Heart left ventricle (tissue), 16 donors: ENCODE measurements around the gene NECTIN1. TPM values are rescaled to one million over a fixed set of nuclear protein-coding genes. Genes with fewer than 3 reads are reported as not detected.
A peak's percentile ranks its signal among the peaks of the same experiment; 100 is the strongest.

ENCODE experiments used
- ATAC-seq, 4 donors: fragments of 200-7000 bp; cut with Tn5 transposase; one replicate each; pipeline ENCODE4 v1.9.1; 2020 to 2022; ENCODE audit warnings: moderate library complexity in 4 of 4, mild to moderate bottlenecking in 3 of 4, moderate number of reproducible peaks in 1 of 4
- DNase-seq, 5 donors: peaks; one replicate each; pipeline ENCODE4 v3.0.0-alpha.2; 2020
- H3K27ac ChIP-seq, 12 donors: fragments of 200-600 bp; sonication (generic) in 4 of 12; one replicate each; pipeline versions ENCODE4 v1.5.0 to v1.8.0; 2016 to 2022; ENCODE audit warnings: mild to moderate bottlenecking in 2 of 12
- H3K27me3 ChIP-seq, 9 donors: fragments of 200-600 bp; sonication (generic) in 2 of 9; one replicate each; pipeline versions ENCODE4 v1.5.1 to v1.8.0; 2016 to 2022; ENCODE audit warnings: mild to moderate bottlenecking in 3 of 9
- H3K36me3 ChIP-seq, 9 donors: fragments of 200-600 bp; sonication (generic) in 2 of 9; one replicate each; pipeline versions ENCODE4 v1.5.0 to v1.8.0; 2018 to 2022; ENCODE audit warnings: mild to moderate bottlenecking in 2 of 9
- H3K4me1 ChIP-seq, 12 donors: fragments of 200-600 bp; sonication (generic) in 4 of 12; one replicate each; pipeline versions ENCODE4 v1.5.0 to v1.8.0; 2016 to 2022; ENCODE audit warnings: mild to moderate bottlenecking in 3 of 12
- H3K4me3 ChIP-seq, 12 donors: fragments of 200-600 bp; sonication (generic) in 4 of 12; one replicate each; pipeline versions ENCODE4 v1.5.0 to v1.8.0; 2017 to 2022; ENCODE audit warnings: mild to moderate bottlenecking in 9 of 12, moderate library complexity in 4 of 12
- H3K9me3 ChIP-seq, 12 donors: fragments of 200-600 bp; sonication (generic) in 4 of 12; one replicate each; pipeline versions ENCODE4 v1.5.0 to v1.8.0; 2016 to 2022; ENCODE audit warnings: mild to moderate bottlenecking in 1 of 12
- CTCF ChIP-seq, 12 donors: fragments of 200-600 bp; sonication (generic) in 4 of 12; IDR thresholded peaks; one replicate each; pipeline versions ENCODE4 v1.5.0 to v1.8.0; 2018 to 2022; ENCODE audit warnings: antibody characterized with exemption in 12 of 12, mild to moderate bottlenecking in 5 of 12
- POLR2A ChIP-seq, 2 donors: fragments of 450-650 bp; IDR thresholded peaks; one replicate each; pipeline ENCODE4 v1.6.1; 2017; ENCODE audit warnings: antibody characterized with exemption in 2 of 2, mild to moderate bottlenecking in 2 of 2, moderate library complexity in 2 of 2
- WGBS, 4 donors: extraction: QIAGEN DNeasy Blood & Tissue Kit in 2 of 4; methylation state at CpG; one replicate each; pipeline versions ENCODE4 v1.1.5 to v1.1.7; 2013 to 2018; 5-methylcytosine and 5-hydroxymethylcytosine counted together
- intact Hi-C, 10 donors: fragments of 100-400 bp; cut with DNase I; formaldehyde crosslinking; loops; one replicate each; pipeline versions ENCODE4 v1.11.1 to v1.14.2; 2022
- polyA plus RNA-seq, 2 donors: library from polyadenylated mRNA; stranded (reverse); fragments of 200-250 nt; gene quantifications; one replicate each; pipeline ENCODE4 v1.2.3, GENCODE V29; 2013
- total RNA-seq, 9 donors: library from RNA; depleted of rRNA in 2 of 9; stranded (reverse); fragments of >200 nt in 2 of 9; fragmentation: NEBNext Ultra II Directional in 3 of 9; extraction: Animal tissue kit (Norgen Biotek cat#: 25700) in 3 of 9; gene quantifications; one replicate each; pipeline versions ENCODE4 v1.1.0 to v1.2.4, GENCODE V29; 2016 to 2023
- donor health status: ischemic (EF 13 %, LVEDD 7.1; RV severe dilation, severe dysfunction).
- donor health status: healthy with polysubstance abuse.
- donor health status: DM: no; HTN: yes; CAD: no.
- donor health status: DM: no; HTN: no; CAD: no.
- donor health status: ischemic (EF 25% LVEDD 6.9; RV normal size, moderate dysfunction).
- donor health status: ischemic (EF 25% LVEDD 5.7; RV mildly dilated, moderate dysfunction).
- donor health status: healthy.
- donor health status: DM: yes; HTN: yes; CAD: no.
- donor health status: ischemic (EF 35%, LVEDD 5.7; RV mildly dilated, moderate dysfunction).
- donor health status: nonischemic (EF 11% LVEDD 7.7; RV severe dilation, severe dysfunction).
- donor health status: DM: yes; HTN: yes; CAD: no.
- donor health status: PGD.
- donor health status: ischemic (EF 29% LVEDD 5.4; RV normal size, mild dysfunction).
- donor health status: nonischemic (EF 23%, LVEDD 6.1; RV moderate dilation, normal function).

The NECTIN1 gene
- total and polyA plus RNA-seq, 11 donors: 5.8 to 28.6 (median 18.5) TPM

GRCh38 chr11:119721129-119722120 is 7.6 kb downstream of the NECTIN1 start:
- Histone ChIP-seq H3K4me1 (peaks cover 0 to 14% (median 3%) of the 10 kb centered on the region in 12 donors), H3K36me3 (no peaks in the 10 kb centered on the region), H3K27me3 (no peaks in the 10 kb centered on the region), H3K4me3 (no peak overlapping the region), H3K9me3 (no peaks in the 10 kb centered on the region), H3K27ac (peak overlapping the region in 1 of 12 donors; percentile 18)
- ATAC-seq (peak; percentile 57 to 72 (median 60)), DNase-seq (peak in 4 of 5 donors; percentile 50 to 60 (median 54))
- TF ChIP-seq CTCF (IDR thresholded peaks at IDR 0.05) (peak; percentile 19 to 68 (median 47)), POLR2A (IDR thresholded peaks at IDR 0.05) (no peak)
- 69 to 76% (median 71%) methylated on average over 13 of the region's 13 CpGs for WGBS, 4 donors
- intact Hi-C loops: loop anchor here in 5 of 10 donors (5.0 to 10.0 kb wide), 4 partner anchors 39 to 383 kb away; no protein-coding TSS in a partner anchor

DNA sequence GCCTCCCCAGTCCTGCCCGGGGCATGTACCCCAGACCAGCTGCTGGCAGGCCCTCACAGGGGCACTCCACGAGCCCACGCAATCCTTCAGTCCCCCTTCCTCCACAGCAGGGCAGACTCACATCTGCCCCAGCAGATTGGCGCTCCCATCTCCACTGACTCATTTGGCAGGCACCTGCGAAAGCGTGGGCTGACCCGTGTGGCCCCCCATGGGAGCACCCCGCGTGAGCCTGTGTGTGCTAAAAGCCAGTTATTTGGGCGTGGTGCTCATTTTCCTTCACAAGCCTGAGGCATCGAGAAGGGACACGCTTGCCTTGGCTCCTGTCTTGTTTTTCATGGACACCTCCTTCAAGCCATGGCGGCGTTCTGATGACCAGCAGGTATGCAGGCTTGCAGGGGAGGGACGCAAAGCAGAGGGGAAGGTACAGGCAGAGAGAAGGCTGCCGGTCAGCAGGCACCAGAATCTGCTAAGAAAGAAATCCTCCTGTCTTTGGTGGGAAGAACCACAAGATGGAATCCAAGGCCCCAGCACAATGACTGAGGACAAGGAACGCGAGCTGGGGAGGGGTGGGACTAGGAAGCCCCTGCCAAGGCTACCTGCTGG is 8.6 kb downstream of the NECTIN1 start:
- intact Hi-C loops: loop anchor here in 5 of 10 donors (5.0 to 10.0 kb wide), 4 partner anchors 38 to 384 kb away; no protein-coding TSS in a partner anchor
- peak in 1 of 5 donors; percentile 14 for DNase-seq
- Histone ChIP-seq H3K27ac (peak overlapping the region in 3 of 12 donors; percentile 14 to 62 (median 40)), H3K4me1 (peaks cover 0 to 10% (median 3%) of the 10 kb centered on the region in 12 donors), H3K4me3 (no peak overlapping the region), H3K9me3 (no peaks in the 10 kb centered on the region), H3K36me3 (no peaks in the 10 kb centered on the region), H3K27me3 (no peaks in the 10 kb centered on the region)
- 92 to 93% (median 93%) methylated on average over 17 to 18 of the region's 18 CpGs for WGBS, 4 donors
- TF ChIP-seq CTCF (IDR thresholded peaks at IDR 0.05) (no peak), POLR2A (IDR thresholded peaks at IDR 0.05) (no peak)
- no peak for ATAC-seq

- DNase-seq: peak in 3 of 5 donors; percentile 24 to 31 (median 25)
- intact Hi-C loops: no loop called here
- Histone ChIP-seq H3K9me3 (no peaks in the 10 kb centered on the region), H3K27me3 (no peaks in the 10 kb centered on the region), H3K27ac (no peak overlapping the region), H3K4me3 (no peak overlapping the region), H3K4me1 (peaks cover 0 to 10% (median 3%) of the 10 kb centered on the region in 12 donors), H3K36me3 (no peaks in the 10 kb centered on the region)
- WGBS, 4 donors: 78 to 88% (median 85%) methylated on average over 12 to 14 of the region's 14 CpGs
- no peak for ATAC-seq
- TF ChIP-seq POLR2A (IDR thresholded peaks at IDR 0.05): no peak
These were observed 11.0 kb downstream of the NECTIN1 start for GRCh38 chr11:119717839-119718534.
